T-helper 2 cell treated with Interferon-gamma antibody and Interleukin-4, amounts not matched to agents 5 μg/mL and 100 μg/mL, for 36 hours (primary cell): ENCODE data around the gene ADGB.
A peak's percentile ranks its signal among the peaks of the same experiment; 100 is the strongest.
"Not testable (repeated sequence)": the region's sequence is repeated elsewhere in the genome, so short reads cannot be mapped to it uniquely, and the experiment has no call there.

ENCODE experiments used
- DNase-seq: peaks from one replicate; pipeline ENCODE4 v3.0.0; 2021; ENCODE audit warnings: low spot score
- H3K27ac Mint-ChIP-seq: one replicate; pipeline ENCODE4 v1.8.0; 2021; ENCODE audit warnings: mild to moderate bottlenecking, mixed read lengths
- H3K27me3 Mint-ChIP-seq: one replicate; pipeline ENCODE4 v1.8.0; 2021; ENCODE audit warnings: low read depth, mixed read lengths
- H3K36me3 Mint-ChIP-seq: one replicate; pipeline ENCODE4 v1.8.0; 2021; ENCODE audit warnings: low read depth, mixed read lengths
- H3K4me1 Mint-ChIP-seq: one replicate; pipeline ENCODE4 v1.8.0; 2021; ENCODE audit warnings: low read depth, mixed read lengths
- H3K4me3 Mint-ChIP-seq: one replicate; pipeline ENCODE4 v1.8.0; 2022; ENCODE audit warnings: mild to moderate bottlenecking, moderate library complexity, mixed read lengths
- H3K9me3 Mint-ChIP-seq: one replicate; pipeline ENCODE4 v1.8.0; 2021; ENCODE audit warnings: mixed read lengths

The ADGB gene

GRCh38 chr6:146840216-146840615 lies 241.4 kb downstream of the ADGB start:
- H3K36me3 Mint-ChIP-seq: no peaks in the 10 kb centered on the region
- H3K4me3 Mint-ChIP-seq: no peak overlapping the region
- no peaks in the 10 kb centered on the region for H3K4me1 Mint-ChIP-seq
- H3K27me3 Mint-ChIP-seq: peaks cover 2% of the 10 kb centered on the region
- no peak overlapping the region for H3K27ac Mint-ChIP-seq
- DNase-seq: no peak
- peaks cover 7% of the 10 kb centered on the region for H3K9me3 Mint-ChIP-seq

GRCh38 chr6:146840641-146841040 lies 241.9 kb downstream of the ADGB start:
- no peak overlapping the region for H3K27ac Mint-ChIP-seq
- no peaks in the 10 kb centered on the region for H3K36me3 Mint-ChIP-seq
- no peak overlapping the region for H3K4me3 Mint-ChIP-seq
- no peaks in the 10 kb centered on the region for H3K27me3 Mint-ChIP-seq
- no peak for DNase-seq
- H3K9me3 Mint-ChIP-seq: peaks cover 10% of the 10 kb centered on the region
- H3K4me1 Mint-ChIP-seq: no peaks in the 10 kb centered on the region

DNA sequence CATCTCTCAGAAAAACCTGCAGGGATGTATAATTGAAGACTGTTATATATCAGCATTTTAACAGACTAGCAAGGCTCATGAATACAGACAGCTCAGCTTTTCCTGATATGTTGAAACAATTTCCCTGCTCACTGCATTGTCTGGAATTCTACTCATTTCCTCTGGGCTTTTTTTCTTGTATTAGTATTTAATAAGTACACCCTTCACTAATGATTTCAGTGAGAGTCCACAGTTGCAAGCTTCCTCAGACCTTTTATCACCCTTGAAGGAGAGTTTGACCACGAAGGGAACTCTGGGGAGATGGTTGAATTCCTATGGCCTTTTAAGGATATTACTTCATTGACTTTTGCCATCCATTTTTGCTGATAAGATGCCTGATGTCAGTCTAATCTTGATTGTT lies 248.7 kb downstream of the ADGB start:
- Mint-ChIP-seq H3K27ac (no peak overlapping the region), H3K4me3 (no peak overlapping the region), H3K27me3 (no peaks in the 10 kb centered on the region), H3K4me1 (peaks cover 20% of the 10 kb centered on the region), H3K36me3 (peaks cover 4% of the 10 kb centered on the region), H3K9me3 (peaks cover 32% of the 10 kb centered on the region)
- DNase-seq: no peak

- peaks cover 22% of the 10 kb centered on the region for H3K4me1 Mint-ChIP-seq
- peaks cover 29% of the 10 kb centered on the region for H3K9me3 Mint-ChIP-seq
- peaks cover 4% of the 10 kb centered on the region for H3K36me3 Mint-ChIP-seq
- H3K27me3 Mint-ChIP-seq: no peaks in the 10 kb centered on the region
- peak overlapping the region; percentile 59 for H3K27ac Mint-ChIP-seq
- peak; percentile 71 for DNase-seq
- peak overlapping the region; percentile 19 for H3K4me3 Mint-ChIP-seq
Measured at GRCh38 chr6:146850238-146850896, 251.6 kb downstream of the ADGB start.

DNA sequence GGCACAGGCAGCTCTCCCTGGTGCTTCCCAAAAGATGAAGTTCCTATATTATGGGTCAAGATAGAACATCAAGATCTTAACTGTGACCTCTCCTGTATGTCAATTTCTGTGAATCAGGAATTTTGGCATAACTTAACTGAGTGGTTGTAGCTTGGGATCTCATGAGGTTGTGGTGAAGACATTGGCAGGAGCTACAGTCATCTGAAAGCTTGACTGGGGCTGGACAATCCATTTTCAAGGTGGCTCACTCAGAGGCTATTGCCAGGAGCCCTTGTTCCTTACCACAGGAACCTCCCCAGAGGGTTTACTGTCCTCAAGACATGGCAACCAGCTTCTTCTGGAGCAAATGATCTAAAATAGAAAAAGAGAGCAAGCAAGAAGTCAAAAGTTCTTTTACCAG lies 252.2 kb downstream of the ADGB start:
- Mint-ChIP-seq H3K4me1 (peaks cover 23% of the 10 kb centered on the region), H3K27ac (no peak overlapping the region), H3K9me3 (peaks cover 23% of the 10 kb centered on the region), H3K27me3 (no peaks in the 10 kb centered on the region), H3K4me3 (no peak overlapping the region), H3K36me3 (peaks cover 4% of the 10 kb centered on the region)
- DNase-seq: no peak

DNA sequence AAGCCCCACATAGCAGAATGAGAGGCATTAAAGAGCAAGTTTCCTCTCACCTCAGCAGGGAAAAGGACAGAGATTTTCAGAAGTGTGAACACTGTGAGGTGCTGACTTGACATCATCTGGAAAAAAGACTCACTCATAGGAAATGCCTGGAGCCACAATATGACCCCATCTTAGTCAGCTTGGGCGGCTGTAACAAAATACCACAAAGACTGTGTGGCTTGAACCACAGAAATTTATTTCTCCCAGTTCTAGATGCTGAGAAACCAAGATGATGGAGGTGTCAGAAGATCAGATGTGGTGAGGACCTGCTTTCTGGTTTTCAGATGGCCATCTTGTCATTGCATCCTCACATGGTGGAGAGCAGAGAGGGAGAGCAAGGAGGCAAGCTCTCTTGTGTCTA lies 253.1 kb downstream of the ADGB start:
- peak overlapping the region; percentile 4 for H3K27ac Mint-ChIP-seq
- peaks cover 4% of the 10 kb centered on the region for H3K36me3 Mint-ChIP-seq
- peak; percentile 69 for DNase-seq
- peaks cover 28% of the 10 kb centered on the region for H3K4me1 Mint-ChIP-seq
- H3K9me3 Mint-ChIP-seq: peaks cover 15% of the 10 kb centered on the region
- no peak overlapping the region for H3K4me3 Mint-ChIP-seq
- no peaks in the 10 kb centered on the region for H3K27me3 Mint-ChIP-seq

GRCh38 chr6:146854521-146855255 lies 255.9 kb downstream of the ADGB start:
- not testable (repeated sequence) for H3K4me3 Mint-ChIP-seq, H3K27ac Mint-ChIP-seq, DNase-seq, H3K27me3 Mint-ChIP-seq, H3K36me3 Mint-ChIP-seq
- Mint-ChIP-seq H3K4me1 (peaks cover 35% of the 10 kb centered on the region), H3K9me3 (peaks cover 10% of the 10 kb centered on the region)

DNA sequence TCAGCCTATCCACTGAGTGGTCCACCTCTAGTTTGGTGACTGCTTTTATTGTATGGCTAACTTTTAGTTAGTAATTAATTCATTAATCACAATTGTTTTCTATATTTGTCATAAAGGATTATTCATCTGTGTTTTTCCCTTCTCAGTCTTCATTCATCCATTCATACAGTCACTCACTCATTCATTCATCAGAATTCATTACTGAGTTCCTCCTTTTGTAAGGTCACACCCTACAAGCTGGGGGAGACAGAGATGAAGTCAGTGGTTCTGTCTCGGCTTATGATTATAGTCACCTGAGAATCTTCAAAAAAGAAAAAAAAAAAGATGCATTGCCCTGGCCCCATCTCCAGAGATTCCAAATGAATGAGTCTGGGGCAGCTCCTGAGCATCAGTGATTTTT lies 257.1 kb downstream of the ADGB start:
- H3K36me3 Mint-ChIP-seq: no peaks in the 10 kb centered on the region
- no peak for DNase-seq
- no peak overlapping the region for H3K4me3 Mint-ChIP-seq
- no peaks in the 10 kb centered on the region for H3K27me3 Mint-ChIP-seq
- peaks cover 26% of the 10 kb centered on the region for H3K4me1 Mint-ChIP-seq
- no peak overlapping the region for H3K27ac Mint-ChIP-seq
- peaks cover 6% of the 10 kb centered on the region for H3K9me3 Mint-ChIP-seq

- peaks cover 24% of the 10 kb centered on the region for H3K4me1 Mint-ChIP-seq
- H3K27ac Mint-ChIP-seq: peak overlapping the region; percentile 23
- DNase-seq: peak; percentile 66
- no peaks in the 10 kb centered on the region for H3K27me3 Mint-ChIP-seq
- peaks cover 4% of the 10 kb centered on the region for H3K9me3 Mint-ChIP-seq
- H3K4me3 Mint-ChIP-seq: no peak overlapping the region
- no peaks in the 10 kb centered on the region for H3K36me3 Mint-ChIP-seq
Measured at GRCh38 chr6:146856296-146856695, 257.5 kb downstream of the ADGB start.

- no peak overlapping the region for H3K27ac Mint-ChIP-seq
- H3K36me3 Mint-ChIP-seq: no peaks in the 10 kb centered on the region
Measured at GRCh38 chr6:146857180-146857979, 258.6 kb downstream of the ADGB start.

GRCh38 chr6:146857980-146858347 lies 259.2 kb downstream of the ADGB start:
- Mint-ChIP-seq H3K27ac (no peak overlapping the region), H3K4me1 (peaks cover 14% of the 10 kb centered on the region), H3K27me3 (no peaks in the 10 kb centered on the region), H3K4me3 (peak overlapping the region; percentile 57), H3K36me3 (no peaks in the 10 kb centered on the region), H3K9me3 (peaks cover under 1% of the 10 kb centered on the region)
- DNase-seq: no peak

More at GRCh38 chr6:146857180-146857979, 258.6 kb downstream of the ADGB start:
- H3K27me3 Mint-ChIP-seq: no peaks in the 10 kb centered on the region
- peak; percentile 74 for DNase-seq
- H3K4me3 Mint-ChIP-seq: peak overlapping the region; percentile 32
- H3K9me3 Mint-ChIP-seq: peaks cover 4% of the 10 kb centered on the region
- peaks cover 15% of the 10 kb centered on the region for H3K4me1 Mint-ChIP-seq

- H3K27ac Mint-ChIP-seq: no peak overlapping the region
- no peak overlapping the region for H3K4me3 Mint-ChIP-seq
- DNase-seq: no peak
- H3K27me3 Mint-ChIP-seq: no peaks in the 10 kb centered on the region
- H3K36me3 Mint-ChIP-seq: no peaks in the 10 kb centered on the region
- H3K9me3 Mint-ChIP-seq: no peaks in the 10 kb centered on the region
- peaks cover 14% of the 10 kb centered on the region for H3K4me1 Mint-ChIP-seq
Measured at GRCh38 chr6:146859206-146859605, 260.4 kb downstream of the ADGB start.

DNA sequence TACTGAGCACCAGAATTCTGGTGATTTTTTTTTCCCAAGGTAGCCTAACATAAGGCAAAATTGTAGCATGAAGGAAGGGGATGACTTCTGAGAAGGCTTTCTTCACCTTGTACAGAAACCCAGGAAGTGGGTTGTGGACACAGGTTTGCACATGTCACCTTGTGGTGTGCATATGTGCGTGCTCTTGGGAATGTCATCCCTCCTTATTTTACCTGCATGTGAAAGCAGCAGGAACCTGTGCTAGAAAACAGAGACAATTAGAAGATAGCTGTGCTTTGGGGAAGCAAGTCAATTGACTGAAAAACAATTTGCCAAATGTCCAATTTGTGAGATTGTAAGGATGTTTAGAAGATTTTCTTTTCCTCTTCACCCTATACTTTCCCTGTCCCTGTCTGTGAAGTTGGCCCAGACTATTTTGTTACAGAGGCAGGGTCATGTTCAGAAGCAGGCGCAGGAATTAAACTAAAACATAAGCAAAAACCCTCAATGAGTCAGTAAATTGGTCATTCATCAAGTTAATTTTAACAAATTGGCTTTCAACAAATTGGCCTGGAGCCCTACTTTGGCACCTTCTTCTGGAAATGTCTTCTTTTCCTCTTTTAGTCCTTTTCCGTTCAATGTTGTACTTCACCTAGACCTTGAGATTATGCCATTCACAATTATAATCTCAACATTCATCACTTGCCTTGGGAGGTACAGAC lies 261.2 kb downstream of the ADGB start:
- no peak for DNase-seq
- Mint-ChIP-seq H3K4me1 (peaks cover 14% of the 10 kb centered on the region), H3K36me3 (no peaks in the 10 kb centered on the region), H3K27me3 (no peaks in the 10 kb centered on the region), H3K9me3 (no peaks in the 10 kb centered on the region), H3K4me3 (no peak overlapping the region), H3K27ac (no peak overlapping the region)
